Panc1 (cell line): ENCODE results near the gene HYAL2. TPM values are rescaled to one million over a fixed set of nuclear protein-coding genes. Genes with fewer than 3 reads are reported as not detected.

Source experiments
- ATAC-seq: fragments of 200-7000 bp; cut with Tn5 transposase; 2 replicates; pipeline ENCODE4 v1.9.1; 2020; ENCODE audit warnings: mild to moderate bottlenecking, moderate library complexity
- BruUV-seq: library from RNA; stranded (reverse); fragments of 400-500 nt; replicated peaks from 2 replicates; lab custom pipeline; 2021; lab: Mats Ljungman, UMichigan
- CTCF ChIA-PET: fragments of 300-600 bp; sonication (Branson Sonifier 250); formaldehyde crosslinking; loops from one replicate; lab custom pipeline; 2022; ENCODE audit warnings: antibody characterized with exemption; lab: Charles Lee
- POLR2A ChIA-PET: fragments of 300-600 bp; sonication (Branson Sonifier 250); formaldehyde crosslinking; loops from one replicate; lab custom pipeline; 2022; ENCODE audit warnings: antibody characterized with exemption; lab: Charles Lee
- DNase-seq: peaks from one replicate; pipeline ENCODE4 v3.0.0-alpha.2; 2010; ENCODE audit warnings: low read depth, low spot score
- H3K27ac ChIP-seq: 2 replicates; pipeline ENCODE4 v1.5.1; 2011; ENCODE audit warnings: mild to moderate bottlenecking, low read length, inconsistent platforms
- H3K27me3 ChIP-seq: fragments of 200-500 bp; sonication (Bioruptor generic); 2 replicates; pipeline ENCODE4 v1.6.0; 2014; ENCODE audit warnings: low read length, inconsistent platforms; ENCODE audit not compliant: control insufficient read depth, insufficient read depth
- H3K36me3 ChIP-seq: fragments of 200-500 bp; sonication (Bioruptor generic); 2 replicates; pipeline ENCODE4 v1.5.1; 2014; ENCODE audit warnings: inconsistent platforms, mild to moderate bottlenecking, low read length, moderate library complexity; ENCODE audit not compliant: control insufficient read depth, insufficient read depth
- H3K4me1 ChIP-seq: 2 replicates; pipeline ENCODE4 v1.5.1; 2011; ENCODE audit warnings: inconsistent platforms, mild to moderate bottlenecking, low read length, moderate library complexity; ENCODE audit not compliant: control insufficient read depth, insufficient read depth
- H3K4me3 ChIP-seq, 2 experiments: 2 replicates each; pipeline ENCODE4 v1.5.1; 2011 to 2012; ENCODE audit warnings: low read depth in 2 of 2, low read length in 2 of 2, mild to moderate bottlenecking in 2 of 2, inconsistent platforms in 1 of 2, moderate library complexity in 1 of 2
- H3K9me3 ChIP-seq: fragments of 200-500 bp; sonication (Bioruptor generic); 2 replicates; pipeline ENCODE4 v1.5.1; 2014; ENCODE audit warnings: low read depth, mild to moderate bottlenecking, inconsistent platforms, low read length, moderate library complexity; ENCODE audit not compliant: control insufficient read depth, insufficient read depth
- CTCF ChIP-seq: fragments of 450-650 bp; IDR thresholded peaks from 2 replicates; pipeline ENCODE4 v1.5.1; 2017; ENCODE audit warnings: mild to moderate bottlenecking
- POLR2AphosphoS5 ChIP-seq: IDR thresholded peaks from 2 replicates; pipeline ENCODE4 v1.6.1; 2012; ENCODE audit warnings: mild to moderate bottlenecking, low read depth, low read length, moderate library complexity
- REST ChIP-seq, 2 experiments: IDR thresholded peaks; 2 replicates each; pipeline ENCODE4 v1.6.1; 2011 to 2012; ENCODE audit warnings: low read depth in 2 of 2, control low read depth in 1 of 2, low read length in 1 of 2, mild to moderate bottlenecking in 1 of 2, moderate library complexity in 1 of 2; ENCODE audit not compliant: insufficient read depth in 1 of 2
- SIN3A ChIP-seq: IDR thresholded peaks from 2 replicates; pipeline ENCODE4 v1.6.1; 2012; ENCODE audit warnings: low read depth, mild to moderate bottlenecking, low read length, moderate library complexity, borderline replicate concordance; ENCODE audit not compliant: insufficient read depth
- TCF7L2 ChIP-seq: IDR thresholded peaks from 2 replicates; pipeline ENCODE4 v1.6.1; 2011; ENCODE audit warnings: mild to moderate bottlenecking, low read depth, low read length, inconsistent platforms
- in situ Hi-C: cut with HindIII; loops from 2 replicates; pipeline ENCODE4 v1.10.0; 2016; ENCODE audit warnings: low sequenced_read_pairs, low pct_unique_long_range_greater_than_20kb
- intact Hi-C: fragments of 100-400 bp; cut with micrococcal nuclease; formaldehyde crosslinking; loops from one replicate; pipeline ENCODE4 v1.10.0; 2022; ENCODE audit not compliant: unreplicated experiment
- total RNA-seq: library from RNA; stranded (reverse); gene quantifications from one replicate; pipeline ENCODE4 v1.2.1, GENCODE V29; 2021; ENCODE audit not compliant: unreplicated experiment

HYAL2 gene
- total RNA-seq, 1 experiment from 2014 or later = 41.5 TPM

- TF ChIP-seq CTCF (peak; percentile 20; the same call in 1 of the 2 replicates), TCF7L2 (no peak)
- ChIA-PET POLR2A (interaction anchor here (0.6 kb wide), 1 partner anchor 218 kb away, joined by 3 read pairs; no protein-coding TSS in a partner anchor), CTCF (no interaction called here)
- no TSS peak for BruUV-seq
- H3K27me3 ChIP-seq = no peaks in the 10 kb centered on the region
- peak overlapping the region; percentile 92 for H3K27ac ChIP-seq
- no peak for DNase-seq
- H3K9me3 ChIP-seq = no peaks in the 10 kb centered on the region
- intact Hi-C loops (no loop called here), in situ Hi-C loops (no loop called here)
- no peak for ATAC-seq
- peak overlapping the region; percentile 82 to 93 for H3K4me3 ChIP-seq
- no peaks in the 10 kb centered on the region; the same call in 1 of the 2 replicates for H3K36me3 ChIP-seq
- H3K4me1 ChIP-seq = peaks cover 23% of the 10 kb centered on the region
Observed at GRCh38 chr3:50319894-50320625, 2.5 kb downstream of the HYAL2 start.

GRCh38 chr3:50319181-50319893 is 3.2 kb downstream of the HYAL2 start:
- in situ Hi-C loops = no loop called here
- Histone ChIP-seq H3K36me3 (no peaks in the 10 kb centered on the region; the same call in 1 of the 2 replicates), H3K4me1 (peaks cover 20% of the 10 kb centered on the region), H3K9me3 (no peaks in the 10 kb centered on the region), H3K4me3 (no peak overlapping the region), H3K27me3 (no peaks in the 10 kb centered on the region), H3K27ac (no peak overlapping the region)
- POLR2A ChIA-PET = interaction anchor here (0.5 to 0.6 kb wide), 2 partner anchors 84 to 217 kb away, joined by 3 to 5 read pairs; partner anchors contain the start of gene GNAI2
- ATAC-seq (no peak), DNase-seq (no peak)
- intact Hi-C loops = no loop called here
- CTCF ChIA-PET = no interaction called here
- TSS peak; percentile 63 for BruUV-seq
- TF ChIP-seq REST (IDR thresholded peaks at IDR 0.05; ENCODE audit: insufficient read depth in 1 of 2, low read depth in 2 of 2, low read length in 1 of 2) = no peak
- no peak for TF ChIP-seq TCF7L2

GRCh38 chr3:50318615-50319014 is 3.9 kb downstream of the HYAL2 start:
- in situ Hi-C loops = no loop called here
- no peak overlapping the region for H3K4me3 ChIP-seq
- no peak overlapping the region for H3K27ac ChIP-seq
- no peak for DNase-seq
- no peak for ATAC-seq
- no peaks in the 10 kb centered on the region; the same call in 1 of the 2 replicates for H3K36me3 ChIP-seq
- H3K4me1 ChIP-seq = peaks cover 20% of the 10 kb centered on the region
- no peaks in the 10 kb centered on the region for H3K27me3 ChIP-seq
- ChIA-PET POLR2A (interaction anchor here (0.5 kb wide), 1 partner anchor 83 kb away, joined by 5 read pairs; the partner anchor contains the start of gene GNAI2), CTCF (no interaction called here)
- intact Hi-C loops = no loop called here
- H3K9me3 ChIP-seq = no peaks in the 10 kb centered on the region
- TF ChIP-seq REST (IDR thresholded peaks at IDR 0.05; ENCODE audit: insufficient read depth in 1 of 2, low read depth in 2 of 2, low read length in 1 of 2) (no peak), CTCF (no peak), SIN3A (no peak), TCF7L2 (no peak), POLR2AphosphoS5 (no peak)
- BruUV-seq = no TSS peak
